Astrocyte (in vitro differentiated cells and primary cell): Measurements from ENCODE around the gene POT1. TPM values are rescaled to one million over a fixed set of nuclear protein-coding genes. Genes with fewer than 3 reads are reported as not detected.

Source experiments
- DNase-seq: peaks from one replicate; pipeline ENCODE4 v3.0.0-alpha.2; 2010; ENCODE audit warnings: low read depth
- FAIRE-seq: peaks from 2 replicates; lab custom pipeline; 2011; peaks lifted over from hg19 to GRCh38; lab: Jason Lieb, UNC
- H2AFZ ChIP-seq: 2 replicates; pipeline ENCODE4 v1.6.0; 2012; ENCODE audit warnings: low read depth, low read length, inconsistent platforms
- H3K27ac ChIP-seq: 2 replicates; pipeline ENCODE4 v1.5.1; 2011; ENCODE audit warnings: low read depth, low read length, inconsistent platforms
- H3K27me3 ChIP-seq: 2 replicates; pipeline ENCODE4 v1.6.0; 2011; ENCODE audit warnings: low read length, inconsistent platforms; ENCODE audit not compliant: insufficient read depth
- H3K36me3 ChIP-seq: 2 replicates; pipeline ENCODE4 v1.5.1; 2011; ENCODE audit warnings: low read length, inconsistent platforms; ENCODE audit not compliant: insufficient read depth
- H3K4me1 ChIP-seq: 2 replicates; pipeline ENCODE4 v1.5.1; 2011; ENCODE audit warnings: low read length, inconsistent platforms; ENCODE audit not compliant: insufficient read depth
- H3K4me2 ChIP-seq: 2 replicates; pipeline ENCODE4 v1.6.0; 2012; ENCODE audit warnings: low read length, inconsistent platforms
- H3K4me3 ChIP-seq: 2 replicates; pipeline ENCODE4 v1.5.1; 2011; ENCODE audit warnings: low read depth, mild to moderate bottlenecking, low read length, inconsistent platforms; ENCODE audit not compliant: insufficient read depth
- H3K79me2 ChIP-seq: 2 replicates; pipeline ENCODE4 v1.6.0; 2012; ENCODE audit warnings: mild to moderate bottlenecking, low read length, inconsistent platforms; ENCODE audit not compliant: insufficient read depth
- H3K9ac ChIP-seq: 2 replicates; pipeline ENCODE4 v1.6.0; 2012; ENCODE audit warnings: mild to moderate bottlenecking, low read length, inconsistent platforms
- H3K9me3 ChIP-seq: 2 replicates; pipeline ENCODE4 v1.5.1; 2012; ENCODE audit warnings: low read depth, mild to moderate bottlenecking, low read length, inconsistent platforms; ENCODE audit not compliant: insufficient read depth
- H4K20me1 ChIP-seq: 2 replicates; pipeline ENCODE4 v1.6.0; 2012; ENCODE audit warnings: low read length, inconsistent platforms; ENCODE audit not compliant: insufficient read depth
- H3K27ac Mint-ChIP-seq: one replicate; pipeline ENCODE4 v1.8.0; 2021; ENCODE audit warnings: mild to moderate bottlenecking, mixed read lengths; ENCODE audit not compliant: unreplicated experiment
- H3K27me3 Mint-ChIP-seq: one replicate; pipeline ENCODE4 v1.8.0; 2021; ENCODE audit warnings: low read depth, mixed read lengths; ENCODE audit not compliant: unreplicated experiment
- H3K36me3 Mint-ChIP-seq: one replicate; pipeline ENCODE4 v1.8.0; 2021; ENCODE audit warnings: low read depth, mixed read lengths; ENCODE audit not compliant: unreplicated experiment
- H3K4me1 Mint-ChIP-seq: one replicate; pipeline ENCODE4 v1.8.0; 2021; ENCODE audit warnings: low read depth, mixed read lengths; ENCODE audit not compliant: unreplicated experiment
- H3K4me3 Mint-ChIP-seq: one replicate; pipeline ENCODE4 v1.8.0; 2021; ENCODE audit warnings: mild to moderate bottlenecking, moderate library complexity, mixed read lengths; ENCODE audit not compliant: unreplicated experiment
- H3K9me3 Mint-ChIP-seq: one replicate; pipeline ENCODE4 v1.8.0; 2021; ENCODE audit warnings: mild to moderate bottlenecking, mixed read lengths; ENCODE audit not compliant: unreplicated experiment
- EZH2 ChIP-seq: IDR thresholded peaks from 2 replicates; pipeline ENCODE4 v1.6.1; 2012; ENCODE audit warnings: mild to moderate bottlenecking, low read length, inconsistent platforms; ENCODE audit not compliant: insufficient read depth
- total RNA-seq: library from RNA; stranded (reverse); gene quantifications from 2 replicates; pipeline ENCODE4 v1.2.1, GENCODE V29; 2021
- TF ChIP-seq, protein P1 (sequence below): IDR thresholded peaks from 2 replicates; pipeline ENCODE4 v1.5.1; 2011; ENCODE audit warnings: low read depth, mild to moderate bottlenecking, inconsistent platforms, low read length, moderate library complexity; ENCODE audit not compliant: insufficient read depth

Gene POT1
- total RNA-seq, 1 donor from 2014 or later, result 14.6 TPM

- TF ChIP-seq, protein P1, sequence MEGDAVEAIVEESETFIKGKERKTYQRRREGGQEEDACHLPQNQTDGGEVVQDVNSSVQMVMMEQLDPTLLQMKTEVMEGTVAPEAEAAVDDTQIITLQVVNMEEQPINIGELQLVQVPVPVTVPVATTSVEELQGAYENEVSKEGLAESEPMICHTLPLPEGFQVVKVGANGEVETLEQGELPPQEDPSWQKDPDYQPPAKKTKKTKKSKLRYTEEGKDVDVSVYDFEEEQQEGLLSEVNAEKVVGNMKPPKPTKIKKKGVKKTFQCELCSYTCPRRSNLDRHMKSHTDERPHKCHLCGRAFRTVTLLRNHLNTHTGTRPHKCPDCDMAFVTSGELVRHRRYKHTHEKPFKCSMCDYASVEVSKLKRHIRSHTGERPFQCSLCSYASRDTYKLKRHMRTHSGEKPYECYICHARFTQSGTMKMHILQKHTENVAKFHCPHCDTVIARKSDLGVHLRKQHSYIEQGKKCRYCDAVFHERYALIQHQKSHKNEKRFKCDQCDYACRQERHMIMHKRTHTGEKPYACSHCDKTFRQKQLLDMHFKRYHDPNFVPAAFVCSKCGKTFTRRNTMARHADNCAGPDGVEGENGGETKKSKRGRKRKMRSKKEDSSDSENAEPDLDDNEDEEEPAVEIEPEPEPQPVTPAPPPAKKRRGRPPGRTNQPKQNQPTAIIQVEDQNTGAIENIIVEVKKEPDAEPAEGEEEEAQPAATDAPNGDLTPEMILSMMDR, result no peak
- no peak for TF ChIP-seq EZH2
- H3K4me1 Mint-ChIP-seq, result no peaks in the 10 kb centered on the region
- H3K27ac Mint-ChIP-seq, result no peak overlapping the region
- Histone ChIP-seq H3K9ac (no peak overlapping the region), H3K4me3 (no peak overlapping the region), H3K79me2 (no peaks in the 10 kb centered on the region), H3K27me3 (no peaks in the 10 kb centered on the region), H3K36me3 (no peaks in the 10 kb centered on the region), H3K27ac (no peak overlapping the region), H3K4me2 (no peak overlapping the region), H3K4me1 (no peaks in the 10 kb centered on the region), H2AFZ (no peak overlapping the region), H4K20me1 (no peaks in the 10 kb centered on the region), H3K9me3 (no peaks in the 10 kb centered on the region)
- H3K36me3 Mint-ChIP-seq, result no peaks in the 10 kb centered on the region
- H3K4me3 Mint-ChIP-seq, result no peak overlapping the region
- H3K27me3 Mint-ChIP-seq, result no peaks in the 10 kb centered on the region
- peaks cover 7% of the 10 kb centered on the region for H3K9me3 Mint-ChIP-seq
- peak; percentile 71 for DNase-seq
- no peak for FAIRE-seq
Measured at GRCh38 chr7:124954790-124955189, 25.2 kb upstream of the POT1 start.

GRCh38 chr7:124945680-124946079 lies 16.1 kb upstream of the POT1 start:
- H3K79me2 ChIP-seq, result no peaks in the 10 kb centered on the region
- no peak overlapping the region for H3K27ac ChIP-seq
- peaks cover 8% of the 10 kb centered on the region for H3K4me1 Mint-ChIP-seq
- H3K36me3 ChIP-seq, result no peaks in the 10 kb centered on the region
- no peak overlapping the region for H3K4me3 ChIP-seq
- H3K27me3 Mint-ChIP-seq, result no peaks in the 10 kb centered on the region
- no peaks in the 10 kb centered on the region for H3K4me1 ChIP-seq
- no peaks in the 10 kb centered on the region for H4K20me1 ChIP-seq
- no peak overlapping the region for H2AFZ ChIP-seq
- no peak overlapping the region for H3K9ac ChIP-seq
- H3K9me3 Mint-ChIP-seq, result peaks cover 11% of the 10 kb centered on the region
- H3K4me2 ChIP-seq, result no peak overlapping the region
- no peak overlapping the region for H3K27ac Mint-ChIP-seq
- DNase-seq (no peak), FAIRE-seq (no peak)
- H3K36me3 Mint-ChIP-seq, result no peaks in the 10 kb centered on the region
- no peak for TF ChIP-seq EZH2
- TF ChIP-seq, protein P1, result no peak
- H3K9me3 ChIP-seq, result no peaks in the 10 kb centered on the region
- no peak overlapping the region for H3K4me3 Mint-ChIP-seq
- H3K27me3 ChIP-seq, result no peaks in the 10 kb centered on the region

- no peak overlapping the region for H3K27ac Mint-ChIP-seq
- Histone ChIP-seq H4K20me1 (no peaks in the 10 kb centered on the region), H3K9me3 (no peaks in the 10 kb centered on the region), H3K27ac (no peak overlapping the region), H3K4me2 (no peak overlapping the region), H3K4me1 (no peaks in the 10 kb centered on the region), H3K4me3 (no peak overlapping the region), H3K79me2 (no peaks in the 10 kb centered on the region), H3K27me3 (no peaks in the 10 kb centered on the region), H3K36me3 (no peaks in the 10 kb centered on the region), H2AFZ (no peak overlapping the region), H3K9ac (no peak overlapping the region)
- DNase-seq (peak; percentile 8), FAIRE-seq (no peak)
- H3K36me3 Mint-ChIP-seq, result no peaks in the 10 kb centered on the region
- H3K4me3 Mint-ChIP-seq, result no peak overlapping the region
- H3K27me3 Mint-ChIP-seq, result no peaks in the 10 kb centered on the region
- H3K9me3 Mint-ChIP-seq, result peaks cover 11% of the 10 kb centered on the region
- peaks cover 8% of the 10 kb centered on the region for H3K4me1 Mint-ChIP-seq
- TF ChIP-seq EZH2, result no peak
- TF ChIP-seq, protein P1, result no peak
Measured at GRCh38 chr7:124943472-124943871, 13.8 kb upstream of the POT1 start.
